ENCODE results near the gene TPST2.

DNA sequence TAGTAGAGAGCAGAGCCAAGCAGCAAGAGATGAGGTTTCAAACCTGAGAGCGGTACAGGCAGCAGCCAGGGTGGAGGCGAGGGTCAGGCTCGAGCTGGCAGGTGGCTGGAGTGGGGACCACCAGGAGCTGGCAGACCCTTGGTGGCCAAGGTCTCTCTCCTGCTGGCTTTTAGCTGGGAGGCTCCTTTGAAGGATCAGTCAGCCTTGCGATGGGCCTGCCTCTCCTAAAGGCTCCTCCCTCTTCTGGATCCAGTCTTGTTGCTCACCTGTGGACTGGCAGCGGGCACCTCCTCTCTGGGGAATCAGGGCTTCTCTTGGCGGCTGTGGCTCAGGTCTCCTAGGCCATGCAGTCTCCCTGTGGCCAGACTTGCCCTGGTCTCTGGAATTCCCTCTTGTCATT lies 24.8 kb downstream of the TPST2 start:
- TF ChIP-seq MAFK (IDR thresholded peaks at IDR 0.05; ENCODE audit: low read depth, low read length) (no peak), CTCF (conservative IDR thresholded peaks at IDR 0.05; ENCODE audit: low read depth, low read length) (no peak)
- TF ChIP-seq, protein P1, sequence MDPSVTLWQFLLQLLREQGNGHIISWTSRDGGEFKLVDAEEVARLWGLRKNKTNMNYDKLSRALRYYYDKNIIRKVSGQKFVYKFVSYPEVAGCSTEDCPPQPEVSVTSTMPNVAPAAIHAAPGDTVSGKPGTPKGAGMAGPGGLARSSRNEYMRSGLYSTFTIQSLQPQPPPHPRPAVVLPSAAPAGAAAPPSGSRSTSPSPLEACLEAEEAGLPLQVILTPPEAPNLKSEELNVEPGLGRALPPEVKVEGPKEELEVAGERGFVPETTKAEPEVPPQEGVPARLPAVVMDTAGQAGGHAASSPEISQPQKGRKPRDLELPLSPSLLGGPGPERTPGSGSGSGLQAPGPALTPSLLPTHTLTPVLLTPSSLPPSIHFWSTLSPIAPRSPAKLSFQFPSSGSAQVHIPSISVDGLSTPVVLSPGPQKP (IDR thresholded peaks at IDR 0.05; ENCODE audit: borderline replicate concordance, low read depth, low read length) = no peak
